IPS-18c (cell line): ENCODE results near the gene DOCK1.

ENCODE experiments used
- H3K4me3 ChIP-seq: 2 replicates; pipeline ENCODE4 v1.7.0; 2013; ENCODE audit warnings: low read depth, mild to moderate bottlenecking, low read length, moderate library complexity; ENCODE audit not compliant: insufficient read depth
- H3K9me3 ChIP-seq: one replicate; pipeline ENCODE4 v1.6.1; 2013; ENCODE audit warnings: mild to moderate bottlenecking, low read length, moderate library complexity; ENCODE audit not compliant: control insufficient read depth, insufficient read depth

Gene DOCK1

DNA sequence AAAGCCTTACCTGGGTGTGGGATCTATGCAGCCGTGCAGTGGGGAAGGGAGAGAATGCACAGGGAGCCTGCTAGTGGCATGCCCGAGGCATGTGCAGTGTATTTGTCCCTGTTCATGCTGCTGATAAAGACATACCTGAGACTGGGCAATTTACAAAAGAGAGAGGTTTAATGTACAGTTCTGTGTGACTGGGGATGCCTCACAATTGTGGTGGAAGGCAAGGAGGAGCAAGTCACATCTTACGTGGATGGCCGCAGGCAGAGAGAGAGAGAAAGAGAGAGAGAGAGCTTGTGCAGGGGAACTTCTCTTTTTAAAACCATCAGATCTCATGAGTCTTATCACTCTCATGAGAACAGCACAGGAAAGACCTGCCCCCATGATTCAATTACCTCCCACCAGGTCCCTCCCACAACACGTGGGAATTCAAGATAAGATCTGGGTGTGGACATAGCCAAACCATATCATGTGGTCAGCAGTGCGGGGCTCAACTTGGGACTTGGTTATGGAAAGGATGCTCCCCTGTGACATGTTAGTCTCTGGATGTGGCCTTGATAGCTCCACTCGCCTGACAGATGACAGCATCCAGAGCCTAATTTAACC, 128.9 kb downstream of the DOCK1 start:
- H3K4me3 ChIP-seq: no peak overlapping the region
- no peaks in the 10 kb centered on the region for H3K9me3 ChIP-seq

DNA sequence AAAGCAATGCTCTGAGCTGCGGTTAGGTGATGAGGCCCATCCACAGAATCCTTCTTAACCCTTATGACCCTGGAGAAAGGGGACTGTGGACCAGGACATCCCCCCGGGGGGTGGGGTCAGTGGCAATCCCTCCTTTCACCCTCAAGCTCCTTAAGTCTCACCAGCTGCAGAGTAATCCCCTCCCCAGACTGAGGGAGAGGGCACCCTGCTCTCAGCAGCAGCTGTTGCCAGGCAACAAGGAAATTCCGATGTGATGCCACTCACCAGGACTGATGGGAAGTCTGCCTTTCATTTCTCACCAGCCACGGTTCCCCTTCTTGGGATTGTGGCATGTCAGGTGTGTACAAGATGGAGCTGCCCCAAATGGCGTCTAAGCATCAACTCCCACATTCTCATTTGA, 129.6 kb downstream of the DOCK1 start:
- Histone ChIP-seq H3K9me3 (no peaks in the 10 kb centered on the region), H3K4me3 (no peak overlapping the region)

DNA sequence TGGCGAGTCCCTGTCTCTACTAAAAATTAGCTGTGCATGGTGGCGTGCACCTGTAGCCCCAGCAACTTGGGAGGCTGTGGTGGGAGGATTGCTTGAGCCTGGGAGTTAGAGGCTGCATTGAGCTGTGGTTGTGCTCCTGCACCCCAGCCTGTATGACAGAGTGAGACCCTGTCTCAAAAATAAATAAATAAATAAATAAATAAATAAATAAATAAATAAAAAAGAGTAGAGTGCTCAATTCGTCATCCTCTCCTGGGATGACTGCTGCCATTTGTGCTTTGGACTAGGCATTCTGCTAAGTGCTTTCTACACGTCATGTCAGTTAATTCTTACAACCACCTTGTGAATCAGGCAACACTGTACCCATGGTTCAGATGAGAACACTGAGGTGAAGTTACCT, 130.6 kb downstream of the DOCK1 start:
- H3K9me3 ChIP-seq: no peaks in the 10 kb centered on the region
- H3K4me3 ChIP-seq: no peak overlapping the region

DNA sequence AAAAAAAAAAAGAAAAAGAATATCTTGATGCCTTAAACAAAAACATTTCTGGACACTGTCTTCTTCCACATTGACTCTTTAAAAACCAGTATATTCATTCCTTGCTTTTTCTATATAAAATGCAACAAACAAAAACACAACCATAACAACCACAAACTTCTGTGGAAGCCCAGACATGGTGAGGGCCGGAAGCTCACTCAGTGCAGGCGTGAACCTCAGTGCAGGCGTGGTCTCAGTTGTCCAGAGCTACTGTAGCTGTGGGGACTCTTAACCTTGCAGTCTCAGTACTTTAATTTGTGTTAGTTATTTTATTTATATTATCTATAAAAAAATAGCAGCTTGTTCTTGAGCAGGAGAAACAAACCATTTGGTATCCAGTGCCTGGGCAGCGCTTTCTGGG, 131.8 kb downstream of the DOCK1 start:
- no peak overlapping the region for H3K4me3 ChIP-seq
- no peaks in the 10 kb centered on the region for H3K9me3 ChIP-seq

DNA sequence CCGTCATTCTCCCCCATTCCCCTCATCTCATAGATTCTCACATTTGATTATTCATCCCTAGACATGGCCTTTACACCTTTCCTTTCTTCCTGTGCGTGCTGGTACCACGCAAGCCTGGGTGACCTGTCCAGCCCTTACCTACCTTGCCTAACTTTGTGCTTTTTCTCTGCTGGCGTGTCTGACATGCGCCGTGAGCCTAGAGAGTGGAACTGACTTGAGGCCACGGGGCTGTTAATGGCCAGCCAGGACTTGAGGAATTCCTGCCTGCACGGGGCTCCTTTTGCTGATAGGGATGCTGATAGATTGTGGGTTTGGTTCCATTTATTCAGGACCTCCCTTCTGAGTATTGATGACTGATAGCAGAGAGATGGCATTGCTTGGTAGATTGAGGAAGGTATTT, 134.2 kb downstream of the DOCK1 start:
- Histone ChIP-seq H3K4me3 (no peak overlapping the region), H3K9me3 (no peaks in the 10 kb centered on the region)

DNA sequence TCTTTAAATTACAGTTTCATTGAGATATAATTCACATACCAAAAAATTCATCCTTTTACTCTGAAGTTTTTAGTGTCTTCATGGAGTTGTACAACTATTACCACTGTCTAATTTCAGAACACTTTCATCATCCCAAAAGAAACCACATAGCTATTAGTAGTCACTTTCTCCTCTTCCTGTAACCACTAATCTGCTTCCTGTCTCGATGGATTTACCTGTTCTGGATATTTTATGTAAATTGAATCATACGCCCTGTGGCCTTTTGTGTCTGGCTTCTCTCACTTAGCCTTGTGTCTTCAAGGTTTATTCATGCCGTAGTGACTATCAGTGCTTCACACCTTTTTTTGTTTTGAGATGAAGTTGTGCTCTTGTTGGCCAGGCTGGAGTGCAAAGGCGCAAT, 135.5 kb downstream of the DOCK1 start:
- Histone ChIP-seq H3K4me3 (no peak overlapping the region), H3K9me3 (no peaks in the 10 kb centered on the region)

DNA sequence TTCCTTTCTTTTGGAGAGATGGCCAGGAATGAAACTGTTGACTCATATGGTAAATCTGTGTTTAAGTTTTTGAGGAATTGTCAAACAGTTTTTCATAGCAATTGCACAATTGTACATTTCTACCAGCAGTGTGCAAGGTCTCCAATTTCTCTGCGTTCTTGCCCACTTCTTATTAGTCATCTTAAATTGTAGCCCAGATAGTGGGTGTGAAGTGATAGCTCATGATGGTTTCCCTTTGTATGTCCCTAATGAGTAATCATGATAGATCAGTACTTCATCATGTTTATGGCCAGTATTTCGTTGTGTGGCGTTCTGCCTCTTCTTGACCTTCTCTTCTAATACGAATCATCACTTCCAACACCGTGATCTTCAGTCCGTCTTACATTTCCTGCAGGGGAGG, 136.3 kb downstream of the DOCK1 start:
- Histone ChIP-seq H3K9me3 (no peaks in the 10 kb centered on the region), H3K4me3 (no peak overlapping the region)

DNA sequence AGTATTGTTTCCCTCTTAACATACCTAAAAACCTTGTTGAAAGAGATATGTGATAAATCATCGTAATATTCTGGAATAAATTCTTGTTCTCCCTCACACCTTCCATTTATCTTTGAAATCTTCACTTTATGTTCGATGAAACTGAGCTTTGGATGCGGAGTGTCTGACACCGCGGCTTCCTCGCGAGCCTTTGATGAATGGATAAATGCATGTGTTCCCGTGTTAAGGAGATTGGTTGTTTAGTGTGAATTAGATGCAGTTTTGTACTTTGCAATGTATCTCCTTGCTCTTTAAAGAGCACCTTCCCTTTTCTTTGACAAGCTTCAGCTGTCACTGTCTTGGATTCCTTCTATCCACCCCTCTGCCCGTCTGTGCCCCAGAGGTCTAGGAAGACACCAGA, 138.1 kb downstream of the DOCK1 start:
- Histone ChIP-seq H3K4me3 (no peak overlapping the region), H3K9me3 (no peaks in the 10 kb centered on the region)

DNA sequence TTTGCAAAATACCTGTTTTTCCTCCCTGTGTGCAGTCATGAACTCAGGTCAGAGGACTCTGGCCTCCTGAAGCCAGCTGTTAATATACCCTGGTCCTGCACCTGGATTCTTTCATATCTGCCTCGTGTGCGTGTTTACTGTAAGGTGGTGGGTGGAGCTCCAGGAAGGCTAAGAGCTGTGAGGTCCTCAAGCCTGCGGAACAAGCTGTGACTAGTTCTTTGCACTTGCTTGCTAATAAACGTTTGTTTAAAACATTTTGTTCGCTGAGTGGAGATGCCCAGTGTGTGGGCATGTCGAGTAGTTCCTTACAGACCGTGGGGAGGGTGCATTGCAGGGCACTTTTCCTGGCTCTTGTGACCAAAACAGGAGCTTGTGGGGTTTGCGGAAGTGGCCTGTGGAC, 139.0 kb downstream of the DOCK1 start:
- Histone ChIP-seq H3K4me3 (no peak overlapping the region), H3K9me3 (no peaks in the 10 kb centered on the region)

DNA sequence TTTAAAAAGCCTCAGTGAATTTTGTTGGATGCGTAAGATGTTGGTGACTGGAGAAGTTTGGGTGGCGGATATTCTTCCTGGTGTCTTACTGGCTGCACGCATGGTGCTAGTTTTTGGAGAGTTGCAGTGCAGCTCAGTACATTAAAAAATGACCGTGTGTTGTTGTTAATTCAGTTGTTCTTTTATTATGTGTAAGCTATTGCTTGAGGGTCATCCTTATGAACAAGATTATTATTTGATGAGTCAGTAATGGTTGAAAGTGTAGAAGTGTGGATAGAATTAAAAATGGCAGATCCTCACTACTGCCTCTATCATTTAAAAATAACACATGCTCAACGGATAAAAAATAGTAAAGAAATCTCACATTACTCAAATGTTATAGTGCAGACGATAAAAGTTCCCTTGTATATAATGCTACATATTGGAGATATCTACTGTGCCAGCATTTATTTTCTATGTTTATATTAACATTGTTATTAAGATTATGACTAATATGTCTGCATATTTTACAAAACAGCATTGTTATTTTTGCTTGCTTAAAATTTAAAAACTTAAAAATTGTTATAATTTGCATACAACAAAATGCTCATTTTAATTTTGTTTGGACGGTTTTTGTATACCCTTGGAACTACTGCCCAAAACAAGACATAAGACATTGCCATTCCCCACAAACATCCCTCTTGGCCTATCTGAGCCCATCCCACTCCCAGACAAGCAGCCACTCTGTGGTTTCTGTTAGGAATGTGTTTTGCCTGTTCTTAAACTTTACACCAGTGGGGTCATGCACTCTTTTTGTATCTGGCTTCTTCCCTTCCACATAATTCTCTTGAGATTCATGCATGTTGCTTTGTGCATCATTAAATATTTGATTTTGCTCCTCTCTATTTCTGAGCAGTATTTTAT, 142.0 kb downstream of the DOCK1 start:
- H3K4me3 ChIP-seq: no peak overlapping the region
- H3K9me3 ChIP-seq: no peaks in the 10 kb centered on the region

DNA sequence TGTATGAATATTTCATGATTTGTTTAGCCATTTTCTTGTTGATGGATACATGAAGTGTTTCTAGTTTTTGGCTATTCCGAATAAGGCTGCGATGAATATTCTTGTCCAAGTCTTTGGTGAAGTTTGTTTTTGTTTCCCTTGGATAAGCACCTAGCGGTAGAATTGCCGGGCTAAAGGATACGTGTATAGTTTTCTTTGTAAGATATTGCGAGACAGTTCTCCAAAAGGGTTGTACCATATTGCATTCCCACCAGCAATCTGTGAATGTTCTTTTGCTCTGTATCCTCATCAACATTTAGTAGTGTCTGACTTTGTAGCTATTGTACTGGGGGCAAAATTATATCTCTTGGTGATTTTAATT, 142.6 kb downstream of the DOCK1 start:
- H3K9me3 ChIP-seq: no peaks in the 10 kb centered on the region
- no peak overlapping the region for H3K4me3 ChIP-seq

DNA sequence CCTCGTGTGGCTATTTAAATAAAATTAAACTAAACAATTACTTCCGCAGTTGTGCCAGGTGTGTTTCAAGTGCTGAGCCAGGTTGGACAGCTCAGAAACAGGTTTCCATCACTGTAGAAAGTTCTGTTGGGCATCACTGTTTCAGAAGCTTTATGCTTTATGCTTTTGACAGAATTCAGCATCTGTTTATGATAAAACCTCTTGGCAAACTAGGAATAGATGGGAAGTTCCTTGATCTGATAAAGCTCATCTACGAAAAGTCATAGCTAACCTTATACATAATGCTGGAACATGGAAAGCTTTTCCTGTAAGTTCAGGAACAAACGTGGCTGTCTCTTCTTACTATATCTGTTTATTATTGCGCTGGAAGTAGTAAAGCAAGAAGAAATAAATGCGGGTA, 143.4 kb downstream of the DOCK1 start:
- Histone ChIP-seq H3K9me3 (no peaks in the 10 kb centered on the region), H3K4me3 (no peak overlapping the region)

DNA sequence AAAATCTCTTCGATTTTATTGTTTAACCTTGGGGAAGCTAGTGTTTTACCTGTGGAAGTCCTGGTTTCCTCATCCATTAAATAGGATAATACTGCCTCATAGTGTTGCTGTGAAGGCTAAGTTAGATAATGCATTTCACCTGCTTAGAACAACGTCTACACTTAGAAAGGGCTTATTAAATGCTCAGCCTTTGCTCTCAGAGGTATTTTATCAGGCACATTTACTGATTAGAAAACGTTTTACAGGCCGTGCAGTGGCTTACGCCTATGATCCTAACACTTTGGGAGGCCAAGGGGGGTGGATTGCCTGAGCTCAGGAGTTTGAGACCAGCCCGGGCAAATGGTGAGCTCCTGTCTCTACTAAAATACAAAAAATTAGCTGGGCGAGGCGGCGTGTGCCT, 146.8 kb downstream of the DOCK1 start:
- Histone ChIP-seq H3K4me3 (no peak overlapping the region), H3K9me3 (no peaks in the 10 kb centered on the region)

DNA sequence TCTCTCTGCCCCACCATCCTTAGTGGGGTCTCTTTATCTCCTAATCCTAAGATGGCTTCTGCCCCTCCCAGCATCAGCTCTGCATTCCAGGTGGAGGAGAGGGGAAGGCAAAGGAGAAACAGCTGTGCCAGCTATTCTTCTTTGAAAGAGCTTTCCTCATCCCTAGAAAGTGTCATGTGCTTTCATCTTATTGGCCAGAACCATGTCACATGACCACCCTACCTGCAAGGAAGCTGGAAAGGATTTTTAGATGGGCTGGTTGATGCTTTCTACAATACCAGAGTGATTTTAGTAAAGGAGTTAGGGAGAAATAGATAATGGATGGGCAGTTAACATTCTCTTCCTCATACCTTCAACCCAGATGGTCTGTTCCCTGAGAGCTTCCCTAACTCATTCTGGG, 150.0 kb downstream of the DOCK1 start:
- Histone ChIP-seq H3K9me3 (no peaks in the 10 kb centered on the region), H3K4me3 (no peak overlapping the region)

DNA sequence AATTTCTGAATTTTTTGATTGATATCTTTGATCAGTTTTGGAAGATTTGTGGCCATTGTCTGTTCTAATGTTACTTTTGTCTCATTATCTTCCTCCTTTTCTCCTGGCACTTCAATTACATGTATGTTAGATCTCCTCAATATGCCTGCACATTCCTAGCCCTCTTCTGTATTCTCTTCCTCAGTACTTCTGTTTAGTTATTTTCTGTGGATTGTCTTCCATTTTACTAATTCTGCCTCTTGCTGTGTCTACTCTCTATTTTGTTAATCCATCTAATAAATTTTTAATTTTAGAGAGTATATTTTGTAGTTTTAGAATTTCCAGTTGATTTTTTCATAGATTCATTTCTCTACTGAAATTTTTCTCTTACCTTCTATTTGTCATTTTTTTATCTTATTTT, 154.1 kb downstream of the DOCK1 start:
- H3K4me3 ChIP-seq: no peak overlapping the region

DNA sequence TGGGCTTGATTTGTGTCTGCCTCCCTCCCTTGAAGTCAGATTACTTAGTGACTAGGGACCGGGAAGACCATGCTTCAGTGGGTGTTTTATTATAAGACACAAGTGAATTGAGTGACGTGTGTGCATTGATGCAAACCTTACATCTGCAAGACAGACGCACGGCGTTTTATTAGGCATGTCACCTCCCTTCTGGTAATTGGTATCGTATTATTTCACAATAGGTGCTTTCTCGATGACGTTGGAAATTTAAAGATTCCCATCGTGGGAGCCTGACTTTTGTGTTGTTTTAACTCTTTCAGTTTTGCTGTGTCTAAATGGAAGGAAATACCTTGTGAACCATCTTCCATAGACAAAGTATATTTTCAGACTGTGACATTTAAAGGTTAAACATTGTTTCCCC, 158.5 kb downstream of the DOCK1 start:
- no peaks in the 10 kb centered on the region for H3K9me3 ChIP-seq
- H3K4me3 ChIP-seq: no peak overlapping the region

More for the DNA sequence above, 154.1 kb downstream of the DOCK1 start:
- H3K9me3 ChIP-seq: no peaks in the 10 kb centered on the region

DNA sequence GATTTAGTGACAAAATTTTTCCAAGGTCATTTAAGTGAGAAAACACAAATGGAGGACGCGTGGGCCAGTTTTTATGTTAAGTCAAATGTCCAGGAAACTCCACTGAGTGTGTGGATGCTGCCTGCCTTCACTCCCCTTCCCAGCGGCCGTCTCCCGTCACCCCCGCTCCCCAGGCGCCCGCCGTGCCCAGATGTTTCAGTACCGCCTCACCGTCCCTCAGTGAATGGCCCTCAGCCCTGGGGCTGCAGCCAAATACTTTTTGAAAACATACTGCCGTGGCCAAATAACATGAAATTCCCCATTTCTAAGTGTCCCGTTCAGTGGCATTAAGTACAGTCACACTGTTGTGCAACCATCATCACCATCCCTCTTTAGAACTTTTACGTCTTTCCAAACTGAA, 159.2 kb downstream of the DOCK1 start:
- no peaks in the 10 kb centered on the region for H3K9me3 ChIP-seq
- H3K4me3 ChIP-seq: no peak overlapping the region

DNA sequence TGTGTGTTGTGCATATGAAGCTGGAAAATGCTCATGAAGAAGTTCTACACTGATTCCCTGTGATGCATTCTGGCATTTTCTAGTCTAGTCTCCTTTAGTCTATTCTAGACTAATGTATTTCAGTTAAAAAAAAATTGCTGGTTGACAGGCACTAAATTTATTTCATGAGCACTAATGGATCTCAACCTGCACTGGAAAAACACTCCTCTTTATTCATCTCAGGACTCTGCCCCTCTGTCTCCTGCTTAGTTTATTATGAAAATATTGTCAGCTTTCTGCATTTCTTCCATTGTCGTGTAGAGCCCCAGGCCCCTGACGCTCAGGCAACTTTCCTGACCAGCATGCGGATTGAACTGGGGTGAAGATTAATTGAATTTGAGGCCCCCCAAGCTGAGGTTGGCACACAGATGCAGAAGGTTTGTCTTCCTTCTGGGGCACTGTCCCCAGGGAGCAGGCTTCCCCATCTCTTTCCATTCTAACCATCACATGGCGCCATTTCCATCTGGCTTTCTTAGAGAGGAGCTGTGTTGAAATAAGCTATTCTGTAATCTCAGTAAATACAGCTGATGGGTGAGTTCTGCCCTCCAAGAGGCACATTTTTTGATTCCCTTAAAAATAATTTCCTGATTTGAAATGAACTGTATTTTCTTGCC, 162.4 kb downstream of the DOCK1 start:
- no peak overlapping the region for H3K4me3 ChIP-seq

More for the DNA sequence above, 162.4 kb downstream of the DOCK1 start:
- no peaks in the 10 kb centered on the region for H3K9me3 ChIP-seq
